HUES6 (cell line): Measurements from ENCODE around the gene ERAP2.

Experiments
- H3K27ac ChIP-seq: 2 replicates; pipeline ENCODE4 v1.7.0; 2013; ENCODE audit warnings: low read depth, mild to moderate bottlenecking, low read length, inconsistent platforms
- H3K27me3 ChIP-seq: 2 replicates; pipeline ENCODE4 v1.6.1; 2013; ENCODE audit warnings: low read length; ENCODE audit not compliant: control insufficient read depth, insufficient read depth
- H3K36me3 ChIP-seq: 2 replicates; pipeline ENCODE4 v1.6.1; 2013; ENCODE audit warnings: low read length; ENCODE audit not compliant: control insufficient read depth, insufficient read depth
- H3K4me1 ChIP-seq: 2 replicates; pipeline ENCODE4 v1.6.1; 2013; ENCODE audit warnings: low read length; ENCODE audit not compliant: control insufficient read depth, insufficient read depth
- H3K4me3 ChIP-seq: 2 replicates; pipeline ENCODE4 v1.5.1; 2013; ENCODE audit warnings: low read depth, low read length
- H3K9ac ChIP-seq: one replicate; pipeline ENCODE4 v1.6.1; 2013; ENCODE audit warnings: mild to moderate bottlenecking, low read length
- H3K9me3 ChIP-seq: 2 replicates; pipeline ENCODE4 v1.6.1; 2013; ENCODE audit warnings: low read depth, low read length; ENCODE audit not compliant: control insufficient read depth, insufficient read depth

Gene ERAP2

GRCh38 chr5:96945144-96945897, 69.0 kb downstream of the ERAP2 start:
- Histone ChIP-seq H3K9me3 (peaks cover 9% of the 10 kb centered on the region), H3K27me3 (no peaks in the 10 kb centered on the region), H3K9ac (no peak overlapping the region), H3K4me3 (no peak overlapping the region), H3K36me3 (no peaks in the 10 kb centered on the region), H3K4me1 (no peaks in the 10 kb centered on the region), H3K27ac (no peak overlapping the region)

- H3K36me3 ChIP-seq: no peaks in the 10 kb centered on the region
- H3K27ac ChIP-seq: no peak overlapping the region
- no peak overlapping the region for H3K9ac ChIP-seq
- peaks cover 9% of the 10 kb centered on the region for H3K9me3 ChIP-seq
- no peaks in the 10 kb centered on the region; the same call in 1 of the 2 replicates for H3K4me1 ChIP-seq
- no peaks in the 10 kb centered on the region for H3K27me3 ChIP-seq
- H3K4me3 ChIP-seq: no peak overlapping the region
These were observed 70.1 kb downstream of the ERAP2 start for GRCh38 chr5:96946381-96946780.

GRCh38 chr5:96952118-96952750, 75.9 kb downstream of the ERAP2 start:
- no peaks in the 10 kb centered on the region for H3K36me3 ChIP-seq
- H3K4me3 ChIP-seq: no peak overlapping the region

GRCh38 chr5:96952974-96953730, 76.9 kb downstream of the ERAP2 start:
- no peaks in the 10 kb centered on the region for H3K27me3 ChIP-seq
- no peak overlapping the region for H3K4me3 ChIP-seq
- no peak overlapping the region for H3K27ac ChIP-seq
- no peaks in the 10 kb centered on the region for H3K36me3 ChIP-seq
- H3K9ac ChIP-seq: no peak overlapping the region
- no peaks in the 10 kb centered on the region; the same call in 1 of the 2 replicates for H3K4me1 ChIP-seq
- H3K9me3 ChIP-seq: peaks cover 9% of the 10 kb centered on the region

More at GRCh38 chr5:96952118-96952750, 75.9 kb downstream of the ERAP2 start:
- H3K4me1 ChIP-seq: no peaks in the 10 kb centered on the region; the same call in 1 of the 2 replicates
- H3K9ac ChIP-seq: no peak overlapping the region
- no peaks in the 10 kb centered on the region for H3K27me3 ChIP-seq
- H3K27ac ChIP-seq: no peak overlapping the region
- peaks cover 9% of the 10 kb centered on the region for H3K9me3 ChIP-seq

GRCh38 chr5:96957254-96958049, 81.2 kb downstream of the ERAP2 start:
- H3K27ac ChIP-seq: no peak overlapping the region
- no peaks in the 10 kb centered on the region for H3K4me1 ChIP-seq
- H3K36me3 ChIP-seq: no peaks in the 10 kb centered on the region
- no peak overlapping the region for H3K4me3 ChIP-seq
- no peaks in the 10 kb centered on the region for H3K27me3 ChIP-seq
- no peak overlapping the region for H3K9ac ChIP-seq
- H3K9me3 ChIP-seq: no peaks in the 10 kb centered on the region

- H3K4me1 ChIP-seq: no peaks in the 10 kb centered on the region
- no peaks in the 10 kb centered on the region for H3K27me3 ChIP-seq
- H3K9ac ChIP-seq: no peak overlapping the region
- no peaks in the 10 kb centered on the region for H3K9me3 ChIP-seq
- no peak overlapping the region for H3K4me3 ChIP-seq
- H3K27ac ChIP-seq: no peak overlapping the region
- H3K36me3 ChIP-seq: no peaks in the 10 kb centered on the region
These were observed 82.7 kb downstream of the ERAP2 start for GRCh38 chr5:96958977-96959376.

GRCh38 chr5:96961053-96961452, 84.8 kb downstream of the ERAP2 start:
- no peaks in the 10 kb centered on the region for H3K36me3 ChIP-seq
- no peak overlapping the region for H3K4me3 ChIP-seq
- H3K27me3 ChIP-seq: no peaks in the 10 kb centered on the region
- no peak overlapping the region for H3K9ac ChIP-seq
- no peaks in the 10 kb centered on the region for H3K9me3 ChIP-seq
- H3K4me1 ChIP-seq: no peaks in the 10 kb centered on the region
- no peak overlapping the region for H3K27ac ChIP-seq

GRCh38 chr5:96962540-96962991, 86.3 kb downstream of the ERAP2 start:
- Histone ChIP-seq H3K4me3 (no peak overlapping the region), H3K27ac (no peak overlapping the region), H3K4me1 (no peaks in the 10 kb centered on the region), H3K9ac (no peak overlapping the region), H3K36me3 (no peaks in the 10 kb centered on the region), H3K9me3 (no peaks in the 10 kb centered on the region), H3K27me3 (no peaks in the 10 kb centered on the region)

- H3K4me3 ChIP-seq: no peak overlapping the region
- H3K9me3 ChIP-seq: no peaks in the 10 kb centered on the region
- H3K9ac ChIP-seq: no peak overlapping the region
- H3K36me3 ChIP-seq: no peaks in the 10 kb centered on the region
- H3K4me1 ChIP-seq: no peaks in the 10 kb centered on the region
- no peak overlapping the region for H3K27ac ChIP-seq
- no peaks in the 10 kb centered on the region for H3K27me3 ChIP-seq
These were observed 87.0 kb downstream of the ERAP2 start for GRCh38 chr5:96963267-96963666.

- Histone ChIP-seq H3K27ac (no peak overlapping the region), H3K4me3 (no peak overlapping the region), H3K27me3 (no peaks in the 10 kb centered on the region), H3K36me3 (no peaks in the 10 kb centered on the region), H3K9ac (no peak overlapping the region), H3K4me1 (no peaks in the 10 kb centered on the region), H3K9me3 (no peaks in the 10 kb centered on the region)
These were observed 90.5 kb downstream of the ERAP2 start for GRCh38 chr5:96966801-96967200.
